HCT116 (cell line): ENCODE data around the gene RTKN2. TPM values are rescaled to one million over a fixed set of nuclear protein-coding genes. Genes with fewer than 3 reads are reported as not detected.

Source experiments
- ATAC-seq: fragments of 200-7000 bp; cut with Tn5 transposase; 2 replicates; pipeline ENCODE4 v1.9.1; 2020; ENCODE audit warnings: mild to moderate bottlenecking, moderate library complexity
- BruUV-seq: library from RNA; stranded (reverse); fragments of 400-500 nt; replicated peaks from 2 replicates; lab custom pipeline; 2021; lab: Mats Ljungman, UMichigan
- CTCF ChIA-PET: fragments of 300-600 bp; sonication (Branson Sonifier 250); formaldehyde crosslinking; loops from one replicate; lab custom pipeline; 2021; ENCODE audit warnings: antibody characterized with exemption; lab: Charles Lee
- POLR2A ChIA-PET: fragments of 300-600, 350-600 bp; sonication (Branson Sonifier 250); formaldehyde crosslinking; loops from one replicate; lab custom pipeline; 2021; ENCODE audit warnings: antibody characterized with exemption; lab: Charles Lee
- RAD21 ChIA-PET, 2 experiments: fragments of 300-600 bp; sonication (Branson Sonifier 250); formaldehyde crosslinking; loops; one replicate each; lab custom pipeline; 2023; ENCODE audit warnings: low total read pairs in 2 of 2; ENCODE audit not compliant: uncharacterized antibody in 2 of 2, unreplicated experiment in 2 of 2, low non-redundant PET in 1 of 2; lab: Charles Lee
- DNase-seq: peaks from one replicate; pipeline ENCODE4 v3.0.0-alpha.2; 2010; ENCODE audit warnings: low read depth, low spot score
- H2AFZ ChIP-seq: fragments of 200-600 bp; shearing (Covaris generic), sonication (generic); 2 replicates; pipeline ENCODE4 v1.6.1; 2017; ENCODE audit warnings: low read depth, mixed run types, mixed read lengths, antibody characterized with exemption, low read length; ENCODE audit not compliant: poor library complexity, severe bottlenecking
- H3K27ac ChIP-seq: 2 replicates; pipeline ENCODE4 v1.5.1; 2012; ENCODE audit warnings: low read depth, low read length
- H3K27me3 ChIP-seq: fragments of 200-600 bp; sonication (generic); 2 replicates; pipeline ENCODE4 v1.6.1; 2016; ENCODE audit warnings: mixed run types, low read length, mixed read lengths; ENCODE audit not compliant: insufficient read depth
- H3K36me3 ChIP-seq, 2 experiments: fragments of 200-500 bp in 1 of 2; fragments of 200-600 bp in 1 of 2; sonication (Bioruptor generic) in 1 of 2; sonication (generic) in 1 of 2; 2 replicates each; pipeline versions ENCODE4 v1.5.1 to v1.6.1; 2014 to 2016; ENCODE audit warnings: low read length in 2 of 2, inconsistent platforms in 1 of 2, mixed read lengths in 1 of 2, mixed run types in 1 of 2; ENCODE audit not compliant: insufficient read depth in 2 of 2, control insufficient read depth in 1 of 2
- H3K4me1 ChIP-seq, 2 experiments: fragments of 200-600 bp in 1 of 2; sonication (generic) in 1 of 2; 2 replicates each; pipeline versions ENCODE4 v1.5.1 to v1.6.1; 2012 to 2017; ENCODE audit warnings: low read length in 2 of 2, inconsistent platforms in 1 of 2, mild to moderate bottlenecking in 1 of 2, mixed read lengths in 1 of 2, mixed run types in 1 of 2, moderate library complexity in 1 of 2; ENCODE audit not compliant: insufficient read depth in 2 of 2, control insufficient read depth in 1 of 2
- H3K4me2 ChIP-seq: fragments of 200-600 bp; sonication (generic); 2 replicates; pipeline ENCODE4 v1.6.1; 2017; ENCODE audit warnings: mixed run types, low read length, mixed read lengths
- H3K4me3 ChIP-seq, 2 experiments: fragments of 200-600 bp in 1 of 2; sonication (generic) in 1 of 2; replicated peaks in 1 of 2; 2 replicates each; pipeline ENCODE4 v1.5.1; 2011 to 2016; ENCODE audit warnings: low read length in 2 of 2, control low read depth in 1 of 2, low read depth in 1 of 2, mild to moderate bottlenecking in 1 of 2, mixed read lengths in 1 of 2, mixed run types in 1 of 2
- H3K79me2 ChIP-seq: fragments of 200-600 bp; sonication (generic); 2 replicates; pipeline ENCODE4 v1.6.1; 2017; ENCODE audit warnings: mild to moderate bottlenecking, mixed run types, low read length, moderate library complexity, mixed read lengths; ENCODE audit not compliant: insufficient read depth
- H3K9ac ChIP-seq: fragments of 200-600 bp; sonication (generic); 2 replicates; pipeline ENCODE4 v1.6.1; 2016; ENCODE audit warnings: low read length, mixed read lengths
- H3K9me2 ChIP-seq: fragments of 200-600 bp; sonication (generic), shearing (Covaris generic); 2 replicates; pipeline ENCODE4 v1.6.1; 2017; ENCODE audit warnings: mixed run types, mild to moderate bottlenecking, moderate library complexity; ENCODE audit not compliant: insufficient read depth
- H3K9me3 ChIP-seq, 2 experiments: fragments of 200-500 bp in 1 of 2; fragments of 200-600 bp in 1 of 2; sonication (Bioruptor generic) in 1 of 2; sonication (generic) in 1 of 2; 2 replicates each; pipeline ENCODE4 v1.6.1; 2014 to 2017; ENCODE audit warnings: low read length in 2 of 2, mixed read lengths in 2 of 2, inconsistent platforms in 1 of 2, low read depth in 1 of 2, mild to moderate bottlenecking in 1 of 2, mixed run types in 1 of 2, moderate library complexity in 1 of 2; ENCODE audit not compliant: control insufficient read depth in 1 of 2, insufficient read depth in 1 of 2
- H4K20me1 ChIP-seq: fragments of 200-600 bp; sonication (generic), shearing (Covaris generic); 2 replicates; pipeline ENCODE4 v1.6.1; 2017; ENCODE audit warnings: mixed run types, mild to moderate bottlenecking, moderate library complexity; ENCODE audit not compliant: insufficient read depth
- CEBPB ChIP-seq: IDR thresholded peaks from 2 replicates; pipeline ENCODE4 v1.6.1; 2012; ENCODE audit warnings: low read depth
- EGR1 ChIP-seq: IDR thresholded peaks from 2 replicates; pipeline ENCODE4 v1.6.1; 2012; ENCODE audit warnings: low read depth
- ELF1 ChIP-seq: IDR thresholded peaks from 2 replicates; pipeline ENCODE4 v1.6.1; 2012; ENCODE audit warnings: low read depth, borderline replicate concordance
- EZH2phosphoT487 ChIP-seq: fragments of 200-600 bp; IDR thresholded peaks from 2 replicates; pipeline ENCODE4 v1.6.1; 2018; ENCODE audit warnings: antibody characterized with exemption, borderline replicate concordance
- FOSL1 ChIP-seq: IDR thresholded peaks from 2 replicates; pipeline ENCODE4 v1.6.1; 2012; ENCODE audit warnings: low read depth
- JUND ChIP-seq: IDR thresholded peaks from 2 replicates; pipeline ENCODE4 v1.6.1; 2012
- POLR2A ChIP-seq: IDR thresholded peaks from 2 replicates; pipeline ENCODE4 v1.7.0; 2011; ENCODE audit warnings: borderline replicate concordance; ENCODE audit not compliant: insufficient read depth, insufficient read length; ENCODE audit errors: extremely low read depth
- POLR2AphosphoS5 ChIP-seq: IDR thresholded peaks from 2 replicates; pipeline ENCODE4 v1.6.1; 2011; ENCODE audit warnings: mild to moderate bottlenecking, low read depth, low read length, moderate library complexity
- RAD21 ChIP-seq: IDR thresholded peaks from 2 replicates; pipeline ENCODE4 v1.6.1; 2012; ENCODE audit warnings: low read depth, mild to moderate bottlenecking
- SIN3A ChIP-seq: IDR thresholded peaks from 2 replicates; pipeline ENCODE4 v1.6.1; 2012; ENCODE audit warnings: low read depth
- SP1 ChIP-seq: IDR thresholded peaks from 2 replicates; pipeline ENCODE4 v1.6.1; 2012; ENCODE audit warnings: low read depth
- TCF7L2 ChIP-seq: IDR thresholded peaks from 2 replicates; pipeline ENCODE4 v1.7.0; 2011; ENCODE audit warnings: borderline replicate concordance, inconsistent platforms; ENCODE audit not compliant: insufficient read depth, insufficient read length; ENCODE audit errors: extremely low read depth
- YY1 ChIP-seq: IDR thresholded peaks from 2 replicates; pipeline ENCODE4 v1.6.1; 2011; ENCODE audit warnings: low read length, low read depth, moderate library complexity, mild to moderate bottlenecking; ENCODE audit not compliant: insufficient replicate concordance; ENCODE audit errors: extremely low read depth
- ZNF274 ChIP-seq: fragments of 200-500 bp; sonication (Bioruptor generic); IDR thresholded peaks from 2 replicates; pipeline ENCODE4 v1.6.1; 2014; ENCODE audit warnings: mild to moderate bottlenecking, low read depth, low read length, inconsistent platforms
- intact Hi-C: fragments of 100-400 bp; cut with micrococcal nuclease; formaldehyde crosslinking; loops from 2 replicates; pipeline ENCODE4 v1.10.0; 2022
- total RNA-seq: library from RNA; stranded (reverse); gene quantifications from one replicate; pipeline ENCODE4 v1.2.1, GENCODE V29; 2021; ENCODE audit not compliant: unreplicated experiment
- TF ChIP-seq, protein P1 (sequence below): IDR thresholded peaks from 2 replicates; pipeline ENCODE4 v1.6.1; 2011; ENCODE audit warnings: mild to moderate bottlenecking, low read length, moderate library complexity; ENCODE audit not compliant: insufficient replicate concordance; ENCODE audit errors: extremely low read depth
- TF ChIP-seq, protein P2 (sequence below): IDR thresholded peaks from 2 replicates; pipeline ENCODE4 v1.6.1; 2012
- TF ChIP-seq, protein P3 (sequence below): IDR thresholded peaks from 2 replicates; pipeline ENCODE4 v1.6.1; 2012

The RTKN2 gene
- total RNA-seq, 1 experiment from 2014 or later: 7.9 TPM

DNA sequence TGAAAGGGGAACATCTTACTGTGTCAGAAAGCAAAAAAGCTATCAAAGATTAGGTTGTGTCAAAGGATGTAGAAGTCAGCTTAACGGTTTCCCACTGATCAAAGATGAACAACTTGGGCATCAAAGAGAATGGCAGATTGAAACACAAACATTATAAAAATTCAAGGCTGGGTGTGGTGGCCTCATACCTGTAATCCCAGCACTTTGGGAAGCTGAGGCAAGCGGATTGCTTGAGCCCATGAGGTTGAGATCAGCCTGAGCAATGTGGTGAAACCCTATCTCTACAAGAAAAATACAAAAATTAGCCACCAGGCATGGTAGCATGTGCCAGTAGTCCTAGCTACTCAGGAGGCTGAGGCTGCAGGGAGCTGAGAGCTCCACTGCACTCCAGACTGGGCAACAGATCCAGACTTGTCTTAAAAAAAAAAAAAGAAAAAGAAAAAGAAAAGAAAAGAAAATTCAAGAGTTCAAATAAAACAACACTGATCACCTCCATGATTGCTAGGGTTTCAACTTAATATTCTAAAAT lies 34.5 kb downstream of the RTKN2 start:
- no peaks in the 10 kb centered on the region for H3K9me3 ChIP-seq
- ChIA-PET RAD21 (no interaction called here), POLR2A (no interaction called here), CTCF (no interaction called here)
- H2AFZ ChIP-seq: no peak overlapping the region
- intact Hi-C loops: no loop called here
- H3K9me2 ChIP-seq: no peaks in the 10 kb centered on the region
- no peaks in the 10 kb centered on the region for H3K36me3 ChIP-seq
- H3K4me3 ChIP-seq: no peak overlapping the region
- no peaks in the 10 kb centered on the region for H3K27me3 ChIP-seq
- H3K4me2 ChIP-seq: no peak overlapping the region
- H3K79me2 ChIP-seq: no peaks in the 10 kb centered on the region
- BruUV-seq: no TSS peak
- no peak overlapping the region for H3K27ac ChIP-seq
- no peaks in the 10 kb centered on the region for H4K20me1 ChIP-seq
- ATAC-seq (no peak), DNase-seq (no peak)
- no peaks in the 10 kb centered on the region for H3K4me1 ChIP-seq
- no peak overlapping the region for H3K9ac ChIP-seq
- TF ChIP-seq, protein P1, sequence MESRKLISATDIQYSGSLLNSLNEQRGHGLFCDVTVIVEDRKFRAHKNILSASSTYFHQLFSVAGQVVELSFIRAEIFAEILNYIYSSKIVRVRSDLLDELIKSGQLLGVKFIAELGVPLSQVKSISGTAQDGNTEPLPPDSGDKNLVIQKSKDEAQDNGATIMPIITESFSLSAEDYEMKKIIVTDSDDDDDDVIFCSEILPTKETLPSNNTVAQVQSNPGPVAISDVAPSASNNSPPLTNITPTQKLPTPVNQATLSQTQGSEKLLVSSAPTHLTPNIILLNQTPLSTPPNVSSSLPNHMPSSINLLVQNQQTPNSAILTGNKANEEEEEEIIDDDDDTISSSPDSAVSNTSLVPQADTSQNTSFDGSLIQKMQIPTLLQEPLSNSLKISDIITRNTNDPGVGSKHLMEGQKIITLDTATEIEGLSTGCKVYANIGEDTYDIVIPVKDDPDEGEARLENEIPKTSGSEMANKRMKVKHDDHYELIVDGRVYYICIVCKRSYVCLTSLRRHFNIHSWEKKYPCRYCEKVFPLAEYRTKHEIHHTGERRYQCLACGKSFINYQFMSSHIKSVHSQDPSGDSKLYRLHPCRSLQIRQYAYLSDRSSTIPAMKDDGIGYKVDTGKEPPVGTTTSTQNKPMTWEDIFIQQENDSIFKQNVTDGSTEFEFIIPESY: no peak
- no peak for TF ChIP-seq POLR2A
- TF ChIP-seq SIN3A: no peak
- no peak for TF ChIP-seq FOSL1
- no peak for TF ChIP-seq ZNF274

DNA sequence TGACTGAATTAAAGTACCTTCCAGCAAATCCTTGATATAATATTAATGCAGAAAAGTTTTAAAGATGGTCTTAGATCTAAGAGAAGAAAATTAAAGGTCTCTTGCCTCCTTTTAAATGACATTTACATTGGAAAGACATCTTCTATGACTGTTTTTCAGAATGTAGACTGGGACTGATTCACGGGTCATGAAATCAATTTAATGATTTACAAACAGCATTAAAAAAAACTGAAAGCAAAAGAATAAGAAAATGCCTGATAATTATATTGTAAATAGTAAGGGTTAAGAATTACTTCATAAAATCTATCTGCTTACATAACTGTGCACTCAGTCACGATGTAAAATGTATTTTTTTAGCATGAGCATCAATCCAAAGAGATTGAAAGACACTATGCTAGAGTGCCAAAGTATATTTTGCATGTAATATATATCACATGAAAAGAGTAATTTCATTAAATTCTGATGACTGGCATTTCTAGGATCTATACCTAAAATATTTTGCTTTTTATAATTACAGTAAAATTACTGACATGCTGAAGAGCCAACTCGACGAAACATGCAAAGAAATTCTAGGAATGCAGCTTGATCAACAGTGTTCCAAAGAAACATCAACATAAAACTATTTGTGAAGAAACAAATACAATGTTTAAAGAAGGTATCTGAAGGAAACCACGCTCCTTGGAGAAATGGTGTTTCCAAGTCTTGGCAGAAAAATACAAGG lies 35.1 kb downstream of the RTKN2 start:
- intact Hi-C loops: no loop called here
- Histone ChIP-seq H4K20me1 (no peaks in the 10 kb centered on the region), H3K9ac (no peak overlapping the region), H3K4me1 (no peaks in the 10 kb centered on the region), H3K9me3 (no peaks in the 10 kb centered on the region), H3K36me3 (no peaks in the 10 kb centered on the region), H3K79me2 (no peaks in the 10 kb centered on the region), H3K4me2 (no peak overlapping the region), H2AFZ (no peak overlapping the region), H3K27ac (no peak overlapping the region), H3K27me3 (no peaks in the 10 kb centered on the region), H3K4me3 (no peak overlapping the region), H3K9me2 (no peaks in the 10 kb centered on the region)
- CTCF ChIA-PET: no interaction called here
- no peak for ATAC-seq
- POLR2A ChIA-PET: no interaction called here
- DNase-seq: no peak
- BruUV-seq: no TSS peak
- RAD21 ChIA-PET: no interaction called here
- no peak for TF ChIP-seq CEBPB
- TF ChIP-seq JUND: no peak
- no peak for TF ChIP-seq SP1
- no peak for TF ChIP-seq FOSL1
- TF ChIP-seq, protein P2, sequence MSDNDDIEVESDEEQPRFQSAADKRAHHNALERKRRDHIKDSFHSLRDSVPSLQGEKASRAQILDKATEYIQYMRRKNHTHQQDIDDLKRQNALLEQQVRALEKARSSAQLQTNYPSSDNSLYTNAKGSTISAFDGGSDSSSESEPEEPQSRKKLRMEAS: no peak
- TF ChIP-seq, protein P3, sequence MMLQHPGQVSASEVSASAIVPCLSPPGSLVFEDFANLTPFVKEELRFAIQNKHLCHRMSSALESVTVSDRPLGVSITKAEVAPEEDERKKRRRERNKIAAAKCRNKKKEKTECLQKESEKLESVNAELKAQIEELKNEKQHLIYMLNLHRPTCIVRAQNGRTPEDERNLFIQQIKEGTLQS: no peak
- TF ChIP-seq, protein P1: no peak
- no peak for TF ChIP-seq YY1
- TF ChIP-seq POLR2AphosphoS5: no peak
- no peak for TF ChIP-seq EGR1
- no peak for TF ChIP-seq RAD21
- TF ChIP-seq ELF1: no peak
- no peak for TF ChIP-seq SIN3A
- no peak for TF ChIP-seq TCF7L2
- TF ChIP-seq EZH2phosphoT487: no peak
